MCF 10A (cell line): ENCODE measurements around the gene BIN1. TPM values are rescaled to one million over a fixed set of nuclear protein-coding genes. Genes with fewer than 3 reads are reported as not detected.
A peak's percentile ranks its signal among the peaks of the same experiment; 100 is the strongest.

Source experiments
- BruUV-seq: library from RNA; stranded (reverse); fragments of 400-500 nt; replicated peaks from 2 replicates; lab custom pipeline; 2021; lab: Mats Ljungman, UMichigan
- CTCF ChIA-PET: fragments of 300-600 bp; sonication (Branson Sonifier 250); formaldehyde crosslinking; extraction: SDS; loops from one replicate; lab custom pipeline; 2021; ENCODE audit warnings: antibody characterized with exemption, inconsistent platforms; lab: Yijun Ruan, JAX
- POLR2A ChIA-PET: fragments of 300-600, 350-650 bp; sonication (Branson Sonifier 250); formaldehyde crosslinking; extraction: SDS; loops from one replicate; lab custom pipeline; 2020; ENCODE audit warnings: antibody characterized with exemption, inconsistent platforms; lab: Yijun Ruan, JAX
- DNase-seq: peaks from one replicate; pipeline ENCODE4 v3.0.0-alpha.2; 2018; ENCODE audit not compliant: unreplicated experiment
- H3K27ac Mint-ChIP-seq: one replicate; pipeline ENCODE4 v1.8.0; 2022; ENCODE audit warnings: mild to moderate bottlenecking, low read depth, mixed read lengths; ENCODE audit not compliant: unreplicated experiment
- H3K27me3 Mint-ChIP-seq: one replicate; pipeline ENCODE4 v1.8.0; 2022; ENCODE audit warnings: mixed read lengths; ENCODE audit not compliant: insufficient read depth, unreplicated experiment
- H3K36me3 Mint-ChIP-seq: one replicate; pipeline ENCODE4 v1.8.0; 2022; ENCODE audit warnings: mild to moderate bottlenecking, moderate library complexity, mixed read lengths; ENCODE audit not compliant: insufficient read depth, unreplicated experiment
- H3K4me1 Mint-ChIP-seq: one replicate; pipeline ENCODE4 v1.8.0; 2022; ENCODE audit warnings: mixed read lengths; ENCODE audit not compliant: insufficient read depth, unreplicated experiment
- H3K4me3 Mint-ChIP-seq: one replicate; pipeline ENCODE4 v1.8.0; 2022; ENCODE audit warnings: mild to moderate bottlenecking, moderate library complexity, mixed read lengths; ENCODE audit not compliant: unreplicated experiment
- H3K9me3 Mint-ChIP-seq: one replicate; pipeline ENCODE4 v1.8.0; 2022; ENCODE audit warnings: mixed read lengths; ENCODE audit not compliant: unreplicated experiment
- intact Hi-C: fragments of 100-400 bp; cut with micrococcal nuclease; formaldehyde crosslinking; loops from 2 replicates; pipeline ENCODE4 v1.14.1; 2022
- total RNA-seq: library from RNA; stranded (reverse); gene quantifications from 2 replicates; pipeline ENCODE4 v1.2.3, GENCODE V29; 2022
- TF ChIP-seq, protein P1 (sequence below): fragments of 200-600 bp; IDR thresholded peaks from one replicate; pipeline ENCODE4 v1.8.0; 2022; ENCODE audit warnings: antibody characterized with exemption, mild to moderate bottlenecking; ENCODE audit not compliant: unreplicated experiment

The BIN1 gene
- total RNA-seq, 1 experiment from 2014 or later = 29.6 TPM

- peak overlapping the region; percentile 52 for H3K27ac Mint-ChIP-seq
- ChIA-PET CTCF (interaction anchor here (0.6 to 2.6 kb wide), 17 partner anchors 9 to 1323 kb away, joined by 3 to 15 read pairs (median 3); no protein-coding TSS in a partner anchor), POLR2A (interaction anchor here (0.6 to 0.8 kb wide), 2 partner anchors 226 to 415 kb away, joined by 3 to 5 read pairs; partner anchors contain the start of gene ERCC3)
- H3K9me3 Mint-ChIP-seq = no peaks in the 10 kb centered on the region
- TF ChIP-seq, protein P1, sequence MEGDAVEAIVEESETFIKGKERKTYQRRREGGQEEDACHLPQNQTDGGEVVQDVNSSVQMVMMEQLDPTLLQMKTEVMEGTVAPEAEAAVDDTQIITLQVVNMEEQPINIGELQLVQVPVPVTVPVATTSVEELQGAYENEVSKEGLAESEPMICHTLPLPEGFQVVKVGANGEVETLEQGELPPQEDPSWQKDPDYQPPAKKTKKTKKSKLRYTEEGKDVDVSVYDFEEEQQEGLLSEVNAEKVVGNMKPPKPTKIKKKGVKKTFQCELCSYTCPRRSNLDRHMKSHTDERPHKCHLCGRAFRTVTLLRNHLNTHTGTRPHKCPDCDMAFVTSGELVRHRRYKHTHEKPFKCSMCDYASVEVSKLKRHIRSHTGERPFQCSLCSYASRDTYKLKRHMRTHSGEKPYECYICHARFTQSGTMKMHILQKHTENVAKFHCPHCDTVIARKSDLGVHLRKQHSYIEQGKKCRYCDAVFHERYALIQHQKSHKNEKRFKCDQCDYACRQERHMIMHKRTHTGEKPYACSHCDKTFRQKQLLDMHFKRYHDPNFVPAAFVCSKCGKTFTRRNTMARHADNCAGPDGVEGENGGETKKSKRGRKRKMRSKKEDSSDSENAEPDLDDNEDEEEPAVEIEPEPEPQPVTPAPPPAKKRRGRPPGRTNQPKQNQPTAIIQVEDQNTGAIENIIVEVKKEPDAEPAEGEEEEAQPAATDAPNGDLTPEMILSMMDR = peak; percentile 75
- peaks cover 26% of the 10 kb centered on the region for H3K4me1 Mint-ChIP-seq
- intact Hi-C loops = loop anchor here (1.0 to 10.0 kb wide), 4 partner anchors 40 to 407 kb away; partner anchors contain the start of genes BIN1 and ERCC3
- H3K36me3 Mint-ChIP-seq = peaks cover 9% of the 10 kb centered on the region
- no TSS peak for BruUV-seq
- DNase-seq = peak; percentile 76
- H3K4me3 Mint-ChIP-seq = no peak overlapping the region
- no peaks in the 10 kb centered on the region for H3K27me3 Mint-ChIP-seq
Observed at GRCh38 chr2:127067620-127068350, 39.2 kb downstream of the BIN1 start.

GRCh38 chr2:127066942-127067341, 40.0 kb downstream of the BIN1 start:
- H3K9me3 Mint-ChIP-seq = no peaks in the 10 kb centered on the region
- POLR2A ChIA-PET = no interaction called here
- CTCF ChIA-PET = interaction anchor here (0.6 to 2.2 kb wide), 5 partner anchors 9 to 1322 kb away, joined by 3 to 7 read pairs (median 3); no protein-coding TSS in a partner anchor
- H3K36me3 Mint-ChIP-seq = peaks cover 9% of the 10 kb centered on the region
- peaks cover 26% of the 10 kb centered on the region for H3K4me1 Mint-ChIP-seq
- DNase-seq = peak; percentile 75
- TF ChIP-seq, protein P1 = no peak
- no peaks in the 10 kb centered on the region for H3K27me3 Mint-ChIP-seq
- BruUV-seq = no TSS peak
- H3K27ac Mint-ChIP-seq = no peak overlapping the region
- intact Hi-C loops = loop anchor here (5.0 to 10.0 kb wide), 2 partner anchors 225 to 408 kb away; partner anchors contain the start of gene ERCC3
- no peak overlapping the region for H3K4me3 Mint-ChIP-seq

DNA sequence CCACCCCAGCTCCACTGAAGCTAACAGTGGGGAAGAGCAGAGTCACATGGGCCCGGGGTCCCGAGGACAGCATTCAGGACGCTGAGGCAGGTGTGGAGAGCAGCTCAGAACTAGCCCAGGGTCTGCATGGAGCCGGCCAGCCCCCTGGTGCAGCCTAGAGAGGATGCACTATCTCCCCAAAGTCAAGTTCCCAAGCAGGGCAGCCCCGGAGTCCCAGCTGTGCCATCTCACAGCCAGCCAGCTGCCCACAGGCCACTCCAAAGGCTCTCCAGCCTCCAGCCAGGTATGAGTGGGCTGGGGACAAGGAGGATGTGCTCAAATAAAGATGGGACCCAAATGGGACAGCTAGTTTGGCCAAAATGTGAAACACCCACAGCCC, 41.0 kb downstream of the BIN1 start:
- no peaks in the 10 kb centered on the region for H3K27me3 Mint-ChIP-seq
- CTCF ChIA-PET = interaction anchor here (1.1 kb wide), 1 partner anchor 19 kb away, joined by 3 read pairs; no protein-coding TSS in a partner anchor

More for the DNA sequence above, 41.0 kb downstream of the BIN1 start:
- DNase-seq = no peak
- Mint-ChIP-seq H3K4me1 (peaks cover 26% of the 10 kb centered on the region), H3K4me3 (no peak overlapping the region), H3K27ac (no peak overlapping the region), H3K36me3 (peaks cover 9% of the 10 kb centered on the region), H3K9me3 (no peaks in the 10 kb centered on the region)
- intact Hi-C loops = loop anchor here (2.0 to 10.0 kb wide), 3 partner anchors 109 to 409 kb away; partner anchors contain the start of gene ERCC3
- POLR2A ChIA-PET = interaction anchor here (0.8 to 2.2 kb wide), 2 partner anchors 24 to 35 kb away, joined by 4 to 5 read pairs; no protein-coding TSS in a partner anchor
- TF ChIP-seq, protein P1 = no peak
- BruUV-seq = no TSS peak
